ENCODE measurements around the gene CPB1.

Gene CPB1

GRCh38 chr3:148884261-148884660, 56.6 kb downstream of the CPB1 start:
- no peak for DNase-seq

- no peak for DNase-seq
Measured at GRCh38 chr3:148889828-148890227, 62.2 kb downstream of the CPB1 start.

- no peak for DNase-seq
Measured at GRCh38 chr3:148896062-148896461, 68.5 kb downstream of the CPB1 start.

DNA sequence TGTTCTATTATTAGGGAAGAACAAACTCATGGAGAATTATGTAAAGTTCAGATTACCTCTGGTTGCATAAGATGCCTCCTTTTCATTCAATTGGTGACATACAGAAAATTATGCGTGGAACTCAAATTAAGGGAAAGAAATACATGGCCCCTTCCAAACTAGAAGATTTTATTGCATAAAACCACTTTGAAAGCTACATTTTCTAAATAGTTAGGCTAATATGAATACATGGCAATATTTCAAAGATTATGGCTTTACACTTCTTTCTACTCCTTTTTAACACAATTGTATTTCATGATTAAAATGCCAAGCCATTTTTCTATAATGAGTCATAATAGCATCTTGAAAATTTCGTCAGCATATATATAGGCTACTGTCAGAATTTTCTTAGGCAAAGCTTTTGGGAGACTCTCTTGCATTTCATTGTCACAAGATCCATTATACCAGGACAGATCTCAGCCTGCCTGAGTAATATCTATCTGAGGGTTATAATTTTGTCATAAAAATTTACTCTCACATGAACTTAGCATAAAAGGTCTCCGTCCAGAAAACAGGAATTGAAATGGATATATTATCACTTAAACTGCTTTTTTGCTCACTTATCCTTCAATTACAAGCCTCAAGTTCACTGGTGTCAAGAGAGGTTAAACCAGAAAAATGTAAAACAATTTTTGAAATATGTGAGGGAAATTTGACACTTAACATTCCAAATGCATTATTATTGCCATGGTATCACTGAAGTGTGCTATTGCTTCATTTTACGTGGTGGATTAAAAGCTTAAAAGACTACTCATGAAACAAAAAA, 74.6 kb downstream of the CPB1 start:
- DNase-seq, result no peak

GRCh38 chr3:148903022-148903442, 75.4 kb downstream of the CPB1 start:
- no peak for DNase-seq

DNA sequence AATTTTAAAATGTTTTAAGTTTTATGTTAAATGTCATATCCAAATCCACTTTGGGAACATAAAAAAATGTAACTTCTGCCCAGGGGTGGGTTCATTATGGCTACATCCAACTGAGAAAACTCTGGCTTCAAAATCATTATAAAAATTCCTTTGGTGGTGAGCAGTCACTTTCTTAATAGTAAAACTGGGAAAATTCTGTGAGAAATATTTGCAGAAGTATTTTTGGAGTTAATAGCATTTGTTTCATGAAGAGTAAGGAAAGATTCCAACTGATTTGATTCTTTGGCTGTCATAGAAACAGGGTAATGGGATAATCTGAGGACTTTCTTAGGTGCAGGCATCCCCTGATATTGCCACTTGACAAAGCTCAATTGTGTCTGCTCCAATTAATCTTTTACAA, 76.3 kb downstream of the CPB1 start:
- DNase-seq, result no peak

DNA sequence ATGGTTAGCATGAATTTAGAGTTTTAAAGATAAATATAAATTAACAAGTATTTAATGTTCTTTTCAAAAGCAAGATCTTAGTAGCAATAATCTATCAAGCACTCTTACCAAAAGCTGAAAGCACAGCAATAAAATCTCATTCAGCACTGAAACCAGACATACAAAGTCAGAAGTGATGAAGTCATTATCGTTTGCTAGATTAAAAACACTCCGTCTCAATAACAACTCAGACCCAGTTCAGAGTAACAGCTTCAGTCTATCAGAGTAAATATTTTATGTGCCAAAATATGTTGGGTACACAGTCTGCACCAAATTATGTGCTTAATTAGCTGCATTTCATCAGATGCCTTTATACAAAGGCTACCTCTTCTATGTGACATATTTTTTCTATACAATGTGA, 79.1 kb downstream of the CPB1 start:
- DNase-seq, result no peak

Data from activated effector memory CD4-positive, alpha-beta T cell treated with Interleukin-2 at 50 U/mL for 16 hours (primary cell).